HCT116 (cell line): Measurements from ENCODE around the gene CHST8. TPM values are rescaled to one million over a fixed set of nuclear protein-coding genes. Genes with fewer than 3 reads are reported as not detected.

Source experiments
- ATAC-seq: fragments of 200-7000 bp; cut with Tn5 transposase; 2 replicates; pipeline ENCODE4 v1.9.1; 2020; ENCODE audit warnings: mild to moderate bottlenecking, moderate library complexity
- BruUV-seq: library from RNA; stranded (reverse); fragments of 400-500 nt; replicated peaks from 2 replicates; lab custom pipeline; 2021; lab: Mats Ljungman, UMichigan
- CTCF ChIA-PET: fragments of 300-600 bp; sonication (Branson Sonifier 250); formaldehyde crosslinking; loops from one replicate; lab custom pipeline; 2021; ENCODE audit warnings: antibody characterized with exemption; lab: Charles Lee
- POLR2A ChIA-PET: fragments of 300-600, 350-600 bp; sonication (Branson Sonifier 250); formaldehyde crosslinking; loops from one replicate; lab custom pipeline; 2021; ENCODE audit warnings: antibody characterized with exemption; lab: Charles Lee
- RAD21 ChIA-PET, 2 experiments: fragments of 300-600 bp; sonication (Branson Sonifier 250); formaldehyde crosslinking; loops; one replicate each; lab custom pipeline; 2023; ENCODE audit warnings: low total read pairs in 2 of 2; ENCODE audit not compliant: uncharacterized antibody in 2 of 2, unreplicated experiment in 2 of 2, low non-redundant PET in 1 of 2; lab: Charles Lee
- DNase-seq: peaks from one replicate; pipeline ENCODE4 v3.0.0-alpha.2; 2010; ENCODE audit warnings: low read depth, low spot score
- H2AFZ ChIP-seq: fragments of 200-600 bp; shearing (Covaris generic), sonication (generic); 2 replicates; pipeline ENCODE4 v1.6.1; 2017; ENCODE audit warnings: low read depth, mixed run types, mixed read lengths, antibody characterized with exemption, low read length; ENCODE audit not compliant: poor library complexity, severe bottlenecking
- H3K27ac ChIP-seq: 2 replicates; pipeline ENCODE4 v1.5.1; 2012; ENCODE audit warnings: low read depth, low read length
- H3K27me3 ChIP-seq: fragments of 200-600 bp; sonication (generic); 2 replicates; pipeline ENCODE4 v1.6.1; 2016; ENCODE audit warnings: mixed run types, low read length, mixed read lengths; ENCODE audit not compliant: insufficient read depth
- H3K36me3 ChIP-seq, 2 experiments: fragments of 200-500 bp in 1 of 2; fragments of 200-600 bp in 1 of 2; sonication (Bioruptor generic) in 1 of 2; sonication (generic) in 1 of 2; 2 replicates each; pipeline versions ENCODE4 v1.5.1 to v1.6.1; 2014 to 2016; ENCODE audit warnings: low read length in 2 of 2, inconsistent platforms in 1 of 2, mixed read lengths in 1 of 2, mixed run types in 1 of 2; ENCODE audit not compliant: insufficient read depth in 2 of 2, control insufficient read depth in 1 of 2
- H3K4me1 ChIP-seq, 2 experiments: fragments of 200-600 bp in 1 of 2; sonication (generic) in 1 of 2; 2 replicates each; pipeline versions ENCODE4 v1.5.1 to v1.6.1; 2012 to 2017; ENCODE audit warnings: low read length in 2 of 2, inconsistent platforms in 1 of 2, mild to moderate bottlenecking in 1 of 2, mixed read lengths in 1 of 2, mixed run types in 1 of 2, moderate library complexity in 1 of 2; ENCODE audit not compliant: insufficient read depth in 2 of 2, control insufficient read depth in 1 of 2
- H3K4me2 ChIP-seq: fragments of 200-600 bp; sonication (generic); 2 replicates; pipeline ENCODE4 v1.6.1; 2017; ENCODE audit warnings: mixed run types, low read length, mixed read lengths
- H3K4me3 ChIP-seq, 2 experiments: fragments of 200-600 bp in 1 of 2; sonication (generic) in 1 of 2; replicated peaks in 1 of 2; 2 replicates each; pipeline ENCODE4 v1.5.1; 2011 to 2016; ENCODE audit warnings: low read length in 2 of 2, control low read depth in 1 of 2, low read depth in 1 of 2, mild to moderate bottlenecking in 1 of 2, mixed read lengths in 1 of 2, mixed run types in 1 of 2
- H3K79me2 ChIP-seq: fragments of 200-600 bp; sonication (generic); 2 replicates; pipeline ENCODE4 v1.6.1; 2017; ENCODE audit warnings: mild to moderate bottlenecking, mixed run types, low read length, moderate library complexity, mixed read lengths; ENCODE audit not compliant: insufficient read depth
- H3K9ac ChIP-seq: fragments of 200-600 bp; sonication (generic); 2 replicates; pipeline ENCODE4 v1.6.1; 2016; ENCODE audit warnings: low read length, mixed read lengths
- H3K9me2 ChIP-seq: fragments of 200-600 bp; sonication (generic), shearing (Covaris generic); 2 replicates; pipeline ENCODE4 v1.6.1; 2017; ENCODE audit warnings: mixed run types, mild to moderate bottlenecking, moderate library complexity; ENCODE audit not compliant: insufficient read depth
- H3K9me3 ChIP-seq, 2 experiments: fragments of 200-500 bp in 1 of 2; fragments of 200-600 bp in 1 of 2; sonication (Bioruptor generic) in 1 of 2; sonication (generic) in 1 of 2; 2 replicates each; pipeline ENCODE4 v1.6.1; 2014 to 2017; ENCODE audit warnings: low read length in 2 of 2, mixed read lengths in 2 of 2, inconsistent platforms in 1 of 2, low read depth in 1 of 2, mild to moderate bottlenecking in 1 of 2, mixed run types in 1 of 2, moderate library complexity in 1 of 2; ENCODE audit not compliant: control insufficient read depth in 1 of 2, insufficient read depth in 1 of 2
- H4K20me1 ChIP-seq: fragments of 200-600 bp; sonication (generic), shearing (Covaris generic); 2 replicates; pipeline ENCODE4 v1.6.1; 2017; ENCODE audit warnings: mixed run types, mild to moderate bottlenecking, moderate library complexity; ENCODE audit not compliant: insufficient read depth
- CBX3 ChIP-seq: IDR thresholded peaks from 2 replicates; pipeline ENCODE4 v1.6.1; 2012; ENCODE audit warnings: low read depth
- ELF1 ChIP-seq: IDR thresholded peaks from 2 replicates; pipeline ENCODE4 v1.6.1; 2012; ENCODE audit warnings: low read depth, borderline replicate concordance
- EZH2 ChIP-seq: fragments of 200-600 bp; sonication (generic); IDR thresholded peaks from 2 replicates; pipeline ENCODE4 v1.6.1; 2017; ENCODE audit warnings: antibody characterized with exemption, mixed run types
- EZH2phosphoT487 ChIP-seq: fragments of 200-600 bp; IDR thresholded peaks from 2 replicates; pipeline ENCODE4 v1.6.1; 2018; ENCODE audit warnings: antibody characterized with exemption, borderline replicate concordance
- FOSL1 ChIP-seq: IDR thresholded peaks from 2 replicates; pipeline ENCODE4 v1.6.1; 2012; ENCODE audit warnings: low read depth
- JUND ChIP-seq: IDR thresholded peaks from 2 replicates; pipeline ENCODE4 v1.6.1; 2012
- POLR2A ChIP-seq: IDR thresholded peaks from 2 replicates; pipeline ENCODE4 v1.7.0; 2011; ENCODE audit warnings: borderline replicate concordance; ENCODE audit not compliant: insufficient read depth, insufficient read length; ENCODE audit errors: extremely low read depth
- POLR2AphosphoS5 ChIP-seq: IDR thresholded peaks from 2 replicates; pipeline ENCODE4 v1.6.1; 2011; ENCODE audit warnings: mild to moderate bottlenecking, low read depth, low read length, moderate library complexity
- RAD21 ChIP-seq: IDR thresholded peaks from 2 replicates; pipeline ENCODE4 v1.6.1; 2012; ENCODE audit warnings: low read depth, mild to moderate bottlenecking
- SIN3A ChIP-seq: IDR thresholded peaks from 2 replicates; pipeline ENCODE4 v1.6.1; 2012; ENCODE audit warnings: low read depth
- SP1 ChIP-seq: IDR thresholded peaks from 2 replicates; pipeline ENCODE4 v1.6.1; 2012; ENCODE audit warnings: low read depth
- SRF ChIP-seq: IDR thresholded peaks from 2 replicates; pipeline ENCODE4 v1.6.1; 2012; ENCODE audit warnings: low read depth
- TCF7L2 ChIP-seq: IDR thresholded peaks from 2 replicates; pipeline ENCODE4 v1.7.0; 2011; ENCODE audit warnings: borderline replicate concordance, inconsistent platforms; ENCODE audit not compliant: insufficient read depth, insufficient read length; ENCODE audit errors: extremely low read depth
- ZFX ChIP-seq: fragments of 450-650 bp; IDR thresholded peaks from 2 replicates; pipeline ENCODE4 v1.6.1; 2017
- ZNF274 ChIP-seq: fragments of 200-500 bp; sonication (Bioruptor generic); IDR thresholded peaks from 2 replicates; pipeline ENCODE4 v1.6.1; 2014; ENCODE audit warnings: mild to moderate bottlenecking, low read depth, low read length, inconsistent platforms
- intact Hi-C: fragments of 100-400 bp; cut with micrococcal nuclease; formaldehyde crosslinking; loops from 2 replicates; pipeline ENCODE4 v1.10.0; 2022
- total RNA-seq: library from RNA; stranded (reverse); gene quantifications from one replicate; pipeline ENCODE4 v1.2.1, GENCODE V29; 2021; ENCODE audit not compliant: unreplicated experiment
- TF ChIP-seq, protein P1 (sequence below), 3 experiments: fragments of 200-600 bp in 1 of 3; sonication (generic) in 1 of 3; IDR thresholded peaks in 2 of 3; conservative IDR thresholded peaks in 1 of 3; 2 replicates each; pipeline ENCODE4 v1.5.1; 2012 to 2017; ENCODE audit warnings: low read depth in 2 of 3, low read length in 2 of 3, antibody characterized with exemption in 1 of 3, borderline replicate concordance in 1 of 3, control low read depth in 1 of 3, mild to moderate bottlenecking in 1 of 3, mixed read lengths in 1 of 3, mixed run types in 1 of 3, moderate library complexity in 1 of 3; ENCODE audit not compliant: insufficient read depth in 1 of 3
- TF ChIP-seq, protein P2 (sequence below): IDR thresholded peaks from 2 replicates; pipeline ENCODE4 v1.6.1; 2012
- TF ChIP-seq, protein P3 (sequence below): IDR thresholded peaks from 2 replicates; pipeline ENCODE4 v1.6.1; 2012; ENCODE audit warnings: low read depth
- TF ChIP-seq, protein P4 (sequence below): IDR thresholded peaks from 2 replicates; pipeline ENCODE4 v1.6.1; 2012

The CHST8 gene
- total RNA-seq, 1 experiment from 2014 or later = not detected

DNA sequence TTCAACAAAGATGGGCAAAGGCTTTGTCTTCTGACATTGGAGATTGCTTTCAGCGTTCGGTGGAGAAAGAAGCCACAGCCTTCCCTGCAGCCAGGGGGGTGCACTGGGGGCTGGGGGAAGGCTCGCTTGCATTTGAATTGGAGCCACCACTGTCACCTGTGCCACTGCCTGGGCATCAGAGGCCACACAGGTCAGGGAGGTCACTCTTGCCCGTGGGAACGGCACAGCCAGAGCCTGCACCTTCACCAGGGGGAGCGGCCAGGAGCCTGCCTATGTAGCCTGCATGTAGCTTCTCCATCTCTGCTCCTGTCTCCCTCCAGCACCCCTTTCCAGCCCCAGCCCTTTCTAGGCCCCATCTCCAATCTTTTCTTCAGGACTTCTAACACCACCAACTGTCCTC lies 131.2 kb downstream of the CHST8 start (continued):
- TF ChIP-seq, protein P1, sequence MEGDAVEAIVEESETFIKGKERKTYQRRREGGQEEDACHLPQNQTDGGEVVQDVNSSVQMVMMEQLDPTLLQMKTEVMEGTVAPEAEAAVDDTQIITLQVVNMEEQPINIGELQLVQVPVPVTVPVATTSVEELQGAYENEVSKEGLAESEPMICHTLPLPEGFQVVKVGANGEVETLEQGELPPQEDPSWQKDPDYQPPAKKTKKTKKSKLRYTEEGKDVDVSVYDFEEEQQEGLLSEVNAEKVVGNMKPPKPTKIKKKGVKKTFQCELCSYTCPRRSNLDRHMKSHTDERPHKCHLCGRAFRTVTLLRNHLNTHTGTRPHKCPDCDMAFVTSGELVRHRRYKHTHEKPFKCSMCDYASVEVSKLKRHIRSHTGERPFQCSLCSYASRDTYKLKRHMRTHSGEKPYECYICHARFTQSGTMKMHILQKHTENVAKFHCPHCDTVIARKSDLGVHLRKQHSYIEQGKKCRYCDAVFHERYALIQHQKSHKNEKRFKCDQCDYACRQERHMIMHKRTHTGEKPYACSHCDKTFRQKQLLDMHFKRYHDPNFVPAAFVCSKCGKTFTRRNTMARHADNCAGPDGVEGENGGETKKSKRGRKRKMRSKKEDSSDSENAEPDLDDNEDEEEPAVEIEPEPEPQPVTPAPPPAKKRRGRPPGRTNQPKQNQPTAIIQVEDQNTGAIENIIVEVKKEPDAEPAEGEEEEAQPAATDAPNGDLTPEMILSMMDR (IDR thresholded peaks at IDR 0.05 in 2 of 3, conservative IDR thresholded peaks at IDR 0.05 in 1 of 3; ENCODE audit: borderline replicate concordance in 1 of 3, insufficient read depth in 1 of 3, low read depth in 2 of 3, low read length in 2 of 3) = no peak
- no peak for TF ChIP-seq TCF7L2
- no peak for TF ChIP-seq FOSL1
- no peak for TF ChIP-seq SRF
- TF ChIP-seq CBX3 = no peak
- TF ChIP-seq, all 23 proteins: peak for 0

DNA sequence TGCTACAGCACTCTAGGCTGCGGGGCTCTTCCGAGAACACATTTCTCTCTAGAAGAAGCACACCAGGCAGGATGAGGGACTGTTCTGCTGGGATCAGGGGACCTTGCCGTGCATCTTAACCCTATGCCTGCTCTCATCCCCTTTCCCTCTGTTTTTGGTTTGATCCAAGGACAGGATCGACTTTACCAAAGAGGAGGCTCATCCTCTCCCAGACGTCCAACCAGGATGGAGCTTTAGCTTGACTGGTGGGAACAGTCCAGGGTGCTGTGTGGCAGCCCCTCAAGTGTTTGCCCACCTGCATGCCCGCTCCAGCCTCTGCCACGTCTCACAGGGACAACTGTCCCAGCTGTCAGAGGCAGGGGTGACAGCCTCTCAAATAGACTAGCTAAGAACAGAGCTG lies 132.6 kb downstream of the CHST8 start:
- no TSS peak for BruUV-seq
- no peaks in the 10 kb centered on the region for H3K9me3 ChIP-seq
- ChIA-PET CTCF (no interaction called here), RAD21 (no interaction called here), POLR2A (no interaction called here)
- H3K9ac ChIP-seq = no peak overlapping the region
- ATAC-seq (no peak), DNase-seq (no peak)
- H3K36me3 ChIP-seq = no peaks in the 10 kb centered on the region
- no peak overlapping the region for H2AFZ ChIP-seq
- H3K4me1 ChIP-seq = peaks cover 6 to 7% of the 10 kb centered on the region in 2 experiments
- peaks cover 16% of the 10 kb centered on the region; the same call in 1 of the 2 replicates for H3K27me3 ChIP-seq
- TF ChIP-seq ELF1 = no peak
- TF ChIP-seq POLR2AphosphoS5 = no peak
- no peak for TF ChIP-seq EZH2
- TF ChIP-seq JUND = no peak
- TF ChIP-seq, protein P1 (IDR thresholded peaks at IDR 0.05 in 2 of 3, conservative IDR thresholded peaks at IDR 0.05 in 1 of 3; ENCODE audit: borderline replicate concordance in 1 of 3, insufficient read depth in 1 of 3, low read depth in 2 of 3, low read length in 2 of 3) = no peak
- no peak for TF ChIP-seq RAD21
- TF ChIP-seq, protein P2, sequence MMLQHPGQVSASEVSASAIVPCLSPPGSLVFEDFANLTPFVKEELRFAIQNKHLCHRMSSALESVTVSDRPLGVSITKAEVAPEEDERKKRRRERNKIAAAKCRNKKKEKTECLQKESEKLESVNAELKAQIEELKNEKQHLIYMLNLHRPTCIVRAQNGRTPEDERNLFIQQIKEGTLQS = no peak
- TF ChIP-seq, protein P3, sequence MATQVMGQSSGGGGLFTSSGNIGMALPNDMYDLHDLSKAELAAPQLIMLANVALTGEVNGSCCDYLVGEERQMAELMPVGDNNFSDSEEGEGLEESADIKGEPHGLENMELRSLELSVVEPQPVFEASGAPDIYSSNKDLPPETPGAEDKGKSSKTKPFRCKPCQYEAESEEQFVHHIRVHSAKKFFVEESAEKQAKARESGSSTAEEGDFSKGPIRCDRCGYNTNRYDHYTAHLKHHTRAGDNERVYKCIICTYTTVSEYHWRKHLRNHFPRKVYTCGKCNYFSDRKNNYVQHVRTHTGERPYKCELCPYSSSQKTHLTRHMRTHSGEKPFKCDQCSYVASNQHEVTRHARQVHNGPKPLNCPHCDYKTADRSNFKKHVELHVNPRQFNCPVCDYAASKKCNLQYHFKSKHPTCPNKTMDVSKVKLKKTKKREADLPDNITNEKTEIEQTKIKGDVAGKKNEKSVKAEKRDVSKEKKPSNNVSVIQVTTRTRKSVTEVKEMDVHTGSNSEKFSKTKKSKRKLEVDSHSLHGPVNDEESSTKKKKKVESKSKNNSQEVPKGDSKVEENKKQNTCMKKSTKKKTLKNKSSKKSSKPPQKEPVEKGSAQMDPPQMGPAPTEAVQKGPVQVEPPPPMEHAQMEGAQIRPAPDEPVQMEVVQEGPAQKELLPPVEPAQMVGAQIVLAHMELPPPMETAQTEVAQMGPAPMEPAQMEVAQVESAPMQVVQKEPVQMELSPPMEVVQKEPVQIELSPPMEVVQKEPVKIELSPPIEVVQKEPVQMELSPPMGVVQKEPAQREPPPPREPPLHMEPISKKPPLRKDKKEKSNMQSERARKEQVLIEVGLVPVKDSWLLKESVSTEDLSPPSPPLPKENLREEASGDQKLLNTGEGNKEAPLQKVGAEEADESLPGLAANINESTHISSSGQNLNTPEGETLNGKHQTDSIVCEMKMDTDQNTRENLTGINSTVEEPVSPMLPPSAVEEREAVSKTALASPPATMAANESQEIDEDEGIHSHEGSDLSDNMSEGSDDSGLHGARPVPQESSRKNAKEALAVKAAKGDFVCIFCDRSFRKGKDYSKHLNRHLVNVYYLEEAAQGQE = no peak
- no peak for TF ChIP-seq SP1
- TF ChIP-seq ZFX = no peak
- TF ChIP-seq POLR2A = no peak
- TF ChIP-seq SIN3A = no peak
- no peak for TF ChIP-seq FOSL1
- no peak for TF ChIP-seq EZH2phosphoT487
- no peak for TF ChIP-seq ZNF274
- no peak for TF ChIP-seq TCF7L2
- TF ChIP-seq, protein P4, sequence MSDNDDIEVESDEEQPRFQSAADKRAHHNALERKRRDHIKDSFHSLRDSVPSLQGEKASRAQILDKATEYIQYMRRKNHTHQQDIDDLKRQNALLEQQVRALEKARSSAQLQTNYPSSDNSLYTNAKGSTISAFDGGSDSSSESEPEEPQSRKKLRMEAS = no peak
- no peak overlapping the region for H3K4me2 ChIP-seq
- no peaks in the 10 kb centered on the region for H3K9me2 ChIP-seq
- intact Hi-C loops = no loop called here
- no peaks in the 10 kb centered on the region for H3K79me2 ChIP-seq
- H3K27ac ChIP-seq = no peak overlapping the region
- H4K20me1 ChIP-seq = no peaks in the 10 kb centered on the region
- no peak overlapping the region for H3K4me3 ChIP-seq
